ENCODE data around the gene VPREB3. TPM values are rescaled to one million over a fixed set of nuclear protein-coding genes. Genes with fewer than 3 reads are reported as not detected.

The VPREB3 gene
- total and polyA plus RNA-seq, 2 of the 8 experiments (the other 6 are each of a cell fraction or from before 2014, with no cell fraction given) = 0.52 to 4.6 TPM

DNA sequence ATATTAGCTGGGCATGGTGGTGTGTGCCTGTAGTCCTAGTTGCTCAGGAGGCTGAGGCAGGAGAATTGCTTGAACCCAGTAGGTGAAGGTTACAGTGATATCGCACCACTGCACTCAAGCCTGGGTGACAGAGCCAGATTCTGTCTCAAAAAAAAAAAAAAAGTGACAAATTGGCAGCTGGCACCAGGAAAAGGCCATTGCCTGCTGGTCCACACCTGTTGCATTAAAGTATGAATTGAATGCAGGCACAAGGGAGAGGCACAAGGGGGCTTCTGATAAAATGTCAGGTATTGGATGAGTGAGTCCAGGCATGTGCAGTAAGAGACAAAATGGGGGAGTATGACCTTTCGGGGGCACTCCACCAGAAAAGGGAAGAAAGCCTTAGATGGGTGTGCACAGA, 31.5 kb downstream of the VPREB3 start (continued):
- TF ChIP-seq ZNF274 (IDR thresholded peaks at IDR 0.05; ENCODE audit: borderline replicate concordance, extremely low read depth, low read length) = no peak
- no peak for TF ChIP-seq EGR1 (IDR thresholded peaks at IDR 0.05; ENCODE audit: borderline replicate concordance, low read depth, low read length)
- no peak for TF ChIP-seq ASH2L (IDR thresholded peaks at IDR 0.05; ENCODE audit: low read length)
- TF ChIP-seq GTF2F1 (IDR thresholded peaks at IDR 0.05; ENCODE audit: borderline replicate concordance, low read depth, low read length) = no peak
- no peak for TF ChIP-seq RNF2 (IDR thresholded peaks at IDR 0.05; ENCODE audit: borderline replicate concordance, low read depth, low read length, missing control alignments, poor library complexity, severe bottlenecking)
- no peak for TF ChIP-seq ATF3 (IDR thresholded peaks at IDR 0.05; ENCODE audit: insufficient read depth, low read depth, low read length)
- TF ChIP-seq SP2 (IDR thresholded peaks at IDR 0.05; ENCODE audit: low read length) = no peak
- no peak for TF ChIP-seq TCF12 (IDR thresholded peaks at IDR 0.05; ENCODE audit: low read depth, low read length)
